Measurements from ENCODE around the gene PLA2G2C.
"Not testable (repeated sequence)": the region's sequence is repeated elsewhere in the genome, so short reads cannot be mapped to it uniquely, and the experiment has no call there.

Gene PLA2G2C

GRCh38 chr1:20185834-20186782, at the start of gene PLA2G2C, which contains the start of gene UBXN10:
Gene PLA2G2C (minus strand): TSS chr1:20186518. CDS start chr1:20177363, 9,155 bp downstream.
Gene UBXN10 (plus strand): TSS chr1:20186096. CDS start chr1:20190562, 4,466 bp downstream.
- DNase-seq: peak; percentile 70

GRCh38 chr1:20234788-20235535, 48.6 kb upstream of the PLA2G2C start:
- DNase-seq: no peak

GRCh38 chr1:20233866-20234265, 47.5 kb upstream of the PLA2G2C start:
- DNase-seq: no peak

- no peak for DNase-seq
Observed at GRCh38 chr1:20233394-20233793, 47.1 kb upstream of the PLA2G2C start.

GRCh38 chr1:20232564-20232963, 46.2 kb upstream of the PLA2G2C start:
- not testable (repeated sequence) for DNase-seq

- DNase-seq: no peak
Observed at GRCh38 chr1:20229171-20229570, 42.9 kb upstream of the PLA2G2C start.

GRCh38 chr1:20228314-20228825, 42.1 kb upstream of the PLA2G2C start:
- no peak for DNase-seq

GRCh38 chr1:20227704-20228103, 41.4 kb upstream of the PLA2G2C start:
- no peak for DNase-seq

- no peak for DNase-seq
Observed at GRCh38 chr1:20224546-20224945, 38.2 kb upstream of the PLA2G2C start.

GRCh38 chr1:20223551-20224419, 37.5 kb upstream of the PLA2G2C start:
- DNase-seq: no peak

- no peak for DNase-seq
Observed at GRCh38 chr1:20223106-20223505, 36.8 kb upstream of the PLA2G2C start.

- DNase-seq: no peak
Observed at GRCh38 chr1:20220036-20220435, 33.7 kb upstream of the PLA2G2C start.

- DNase-seq: not testable (repeated sequence)
Observed at GRCh38 chr1:20219053-20219452, 32.7 kb upstream of the PLA2G2C start.

GRCh38 chr1:20216574-20216973, 30.3 kb upstream of the PLA2G2C start:
- no peak for DNase-seq

- no peak for DNase-seq
Observed at GRCh38 chr1:20215716-20216115, 29.4 kb upstream of the PLA2G2C start.

- DNase-seq: peak; percentile 60
Observed at GRCh38 chr1:20212685-20213331, 26.5 kb upstream of the PLA2G2C start.

- no peak for DNase-seq
Observed at GRCh38 chr1:20212085-20212684, 25.9 kb upstream of the PLA2G2C start.

GRCh38 chr1:20211511-20211931, 25.2 kb upstream of the PLA2G2C start:
- DNase-seq: no peak

- no peak for DNase-seq
Observed at GRCh38 chr1:20210736-20211460, 24.6 kb upstream of the PLA2G2C start.

- DNase-seq: no peak
Observed at GRCh38 chr1:20209471-20209870, 23.2 kb upstream of the PLA2G2C start.

GRCh38 chr1:20207546-20207945, 21.2 kb upstream of the PLA2G2C start:
- no peak for DNase-seq

Data from CD4-positive, alpha-beta T cell treated with Interleukin-17A for 4 hours (primary cell).